ENCODE results near the gene PLCB1.

Gene PLCB1

GRCh38 chr20:8720089-8720488 is 588.0 kb downstream of the PLCB1 start:
- no peak for TF ChIP-seq CTCF (IDR thresholded peaks at IDR 0.05; ENCODE audit: low read depth, low read length)
- H3K4me3 ChIP-seq (ENCODE audit: low read depth, low read length) = no peak overlapping the region

- H3K4me3 ChIP-seq (ENCODE audit: low read depth, low read length) = no peak overlapping the region
- peak; percentile 74 for TF ChIP-seq CTCF (IDR thresholded peaks at IDR 0.05; ENCODE audit: low read depth, low read length)
Observed at GRCh38 chr20:8721098-8721497, 589.0 kb downstream of the PLCB1 start.

GRCh38 chr20:8722277-8722928 is 590.3 kb downstream of the PLCB1 start:
- TF ChIP-seq CTCF (IDR thresholded peaks at IDR 0.05; ENCODE audit: low read depth, low read length) = peak; percentile 55
- H3K4me3 ChIP-seq (ENCODE audit: low read depth, low read length) = no peak overlapping the region

GRCh38 chr20:8723296-8723695 is 591.2 kb downstream of the PLCB1 start:
- TF ChIP-seq CTCF (IDR thresholded peaks at IDR 0.05; ENCODE audit: low read depth, low read length) = no peak

GRCh38 chr20:8724884-8725283 is 592.8 kb downstream of the PLCB1 start:
- TF ChIP-seq CTCF (IDR thresholded peaks at IDR 0.05; ENCODE audit: low read depth, low read length) = no peak
- no peak overlapping the region for H3K4me3 ChIP-seq (ENCODE audit: low read depth, low read length)

More at GRCh38 chr20:8723296-8723695, 591.2 kb downstream of the PLCB1 start:
- H3K4me3 ChIP-seq (ENCODE audit: low read depth, low read length) = no peak overlapping the region

- H3K4me3 ChIP-seq (ENCODE audit: low read depth, low read length) = no peak overlapping the region
Observed at GRCh38 chr20:8726460-8726859, 594.4 kb downstream of the PLCB1 start.

More at GRCh38 chr20:8726460-8726859, 594.4 kb downstream of the PLCB1 start:
- TF ChIP-seq CTCF (IDR thresholded peaks at IDR 0.05; ENCODE audit: low read depth, low read length) = no peak
